PC-9 (cell line): ENCODE measurements around the gene SULT1B1.

Experiments used
- EZH2 ChIP-seq: fragments of 200-600 bp; sonication (generic); IDR thresholded peaks from 2 replicates; pipeline ENCODE4 v1.8.0; 2017; ENCODE audit warnings: antibody characterized with exemption, low read depth
- TF ChIP-seq, protein P1 (sequence below): fragments of 200-600 bp; sonication (generic); conservative IDR thresholded peaks from 2 replicates; pipeline ENCODE4 v1.6.1; 2017; ENCODE audit warnings: mixed run types, antibody characterized with exemption, mild to moderate bottlenecking, moderate library complexity

DNA sequence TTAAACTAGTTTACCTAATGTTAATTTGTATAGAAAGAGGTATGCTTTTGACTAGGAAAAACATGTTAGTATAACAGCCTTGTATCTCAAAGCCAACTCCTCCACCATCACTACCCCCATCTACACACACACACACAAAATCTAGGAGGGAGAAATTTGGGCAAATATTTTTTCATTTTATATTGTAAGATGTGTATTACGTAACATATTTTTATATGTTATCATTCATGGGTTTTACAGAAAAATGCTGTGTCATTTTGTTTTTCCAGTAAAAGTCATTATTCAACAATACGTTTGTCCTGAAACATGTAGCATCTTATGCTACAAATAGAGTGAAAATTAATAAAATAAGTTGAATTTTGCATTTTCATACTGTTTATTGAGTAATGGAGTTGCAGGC lies 3.0 kb downstream of the SULT1B1 start:
- TF ChIP-seq, protein P1, sequence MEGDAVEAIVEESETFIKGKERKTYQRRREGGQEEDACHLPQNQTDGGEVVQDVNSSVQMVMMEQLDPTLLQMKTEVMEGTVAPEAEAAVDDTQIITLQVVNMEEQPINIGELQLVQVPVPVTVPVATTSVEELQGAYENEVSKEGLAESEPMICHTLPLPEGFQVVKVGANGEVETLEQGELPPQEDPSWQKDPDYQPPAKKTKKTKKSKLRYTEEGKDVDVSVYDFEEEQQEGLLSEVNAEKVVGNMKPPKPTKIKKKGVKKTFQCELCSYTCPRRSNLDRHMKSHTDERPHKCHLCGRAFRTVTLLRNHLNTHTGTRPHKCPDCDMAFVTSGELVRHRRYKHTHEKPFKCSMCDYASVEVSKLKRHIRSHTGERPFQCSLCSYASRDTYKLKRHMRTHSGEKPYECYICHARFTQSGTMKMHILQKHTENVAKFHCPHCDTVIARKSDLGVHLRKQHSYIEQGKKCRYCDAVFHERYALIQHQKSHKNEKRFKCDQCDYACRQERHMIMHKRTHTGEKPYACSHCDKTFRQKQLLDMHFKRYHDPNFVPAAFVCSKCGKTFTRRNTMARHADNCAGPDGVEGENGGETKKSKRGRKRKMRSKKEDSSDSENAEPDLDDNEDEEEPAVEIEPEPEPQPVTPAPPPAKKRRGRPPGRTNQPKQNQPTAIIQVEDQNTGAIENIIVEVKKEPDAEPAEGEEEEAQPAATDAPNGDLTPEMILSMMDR, result no peak
- TF ChIP-seq EZH2, result no peak
